ENCODE data around the gene CYP3A7. TPM values are rescaled to one million over a fixed set of nuclear protein-coding genes. Genes with fewer than 3 reads are reported as not detected.

The CYP3A7 gene
- total RNA-seq, 1 experiment from 2014 or later, result not detected

GRCh38 chr7:99674995-99675742 lies 59.8 kb downstream of the CYP3A7 start:
- Histone ChIP-seq H2BK5ac (ENCODE audit: insufficient read length, low read length) (no peak overlapping the region), H3K27ac (ENCODE audit: insufficient read length, low read depth, low read length) (no peak overlapping the region), H3K56ac (ENCODE audit: insufficient read length, low read depth, low read length) (no peak overlapping the region), H3K23ac (ENCODE audit: insufficient read length, low read depth, low read length) (no peak overlapping the region), H3T11ph (ENCODE audit: low read length) (no peak overlapping the region), H2BK120ac (ENCODE audit: low read depth, low read length, poor library complexity, severe bottlenecking) (no peak overlapping the region), H4K5ac (ENCODE audit: insufficient read length, low read depth, low read length) (no peak overlapping the region), H3K18ac (ENCODE audit: insufficient read length, low read depth, low read length) (no peak overlapping the region), H2AFZ (ENCODE audit: low read length) (no peak overlapping the region), H3K9ac (ENCODE audit: extremely low read depth, insufficient read length, low read length) (no peak overlapping the region), H3K9me3 (ENCODE audit: control insufficient read depth, low read depth, low read length) (no peaks in the 10 kb centered on the region), H2BK12ac (ENCODE audit: insufficient read length, low read depth, low read length) (no peak overlapping the region), H3K79me1 (ENCODE audit: insufficient read depth, low read depth, low read length, poor library complexity, severe bottlenecking) (no peaks in the 10 kb centered on the region), H2AK5ac (ENCODE audit: insufficient read length, low read length) (no peak overlapping the region), H3K23me2 (ENCODE audit: insufficient read length, low read depth, low read length, poor library complexity, severe bottlenecking) (no peaks in the 10 kb centered on the region), H4K8ac (replicated peaks; ENCODE audit: insufficient read length, low read depth, low read length) (no peak overlapping the region), H4K91ac (ENCODE audit: insufficient read length, low read depth, low read length) (no peak overlapping the region), H3K27me3 (ENCODE audit: insufficient read depth, low read length) (no peaks in the 10 kb centered on the region), H3K14ac (ENCODE audit: insufficient read depth, low read length) (no peak overlapping the region; the same call in 1 of the 2 replicates), H3K79me2 (ENCODE audit: insufficient read depth, low read length) (no peaks in the 10 kb centered on the region), H3K4me1 (ENCODE audit: insufficient read depth, low read length) (no peaks in the 10 kb centered on the region), H2BK15ac (ENCODE audit: low read depth, low read length) (no peak overlapping the region), H2BK20ac (ENCODE audit: low read depth, low read length, poor library complexity, severe bottlenecking) (no peak overlapping the region), H4K20me1 (ENCODE audit: control insufficient read depth, insufficient read depth, insufficient read length) (no peaks in the 10 kb centered on the region), H3K4ac (ENCODE audit: low read depth, low read length) (no peak overlapping the region), H3K4me2 (ENCODE audit: insufficient read depth, insufficient read length, low read length) (no peak overlapping the region)
- Mint-ChIP-seq H3K4me3 (no peak overlapping the region), H3K36me3 (ENCODE audit: insufficient read depth in 1 of 3, low read depth in 3 of 3) (no peaks in the 10 kb centered on the region), H3K9me3 (no peaks in the 10 kb centered on the region), H3K27ac (no peak overlapping the region), H3K4me1 (peaks cover 17 to 21% of the 10 kb centered on the region in 2 experiments), H3K27me3 (ENCODE audit: low read depth) (no peaks in the 10 kb centered on the region; the same call in 1 of the 2 replicates)
- DNase-seq, result no peak
- WGBS (ENCODE audit: extremely low coverage, insufficient read length, low lambda C conversion rate), result no CpG with 5 or more reads among the region's 2 CpGs
- TF ChIP-seq CTCF (conservative IDR thresholded peaks at IDR 0.05), result no peak

Data from H9 (cell line).